Right ventricle myocardium inferior (tissue), 1 donor: Measurements from ENCODE around the gene CPVL. TPM values are rescaled to one million over a fixed set of nuclear protein-coding genes. Genes with fewer than 3 reads are reported as not detected.
A peak's percentile ranks its signal among the peaks of the same experiment; 100 is the strongest.

Experiments used
- ATAC-seq: fragments of 200-7000 bp; cut with Tn5 transposase; one replicate; pipeline ENCODE4 v1.9.1; 2020; ENCODE audit warnings: mild to moderate bottlenecking, moderate library complexity
- DNase-seq: peaks from one replicate; pipeline ENCODE4 v3.0.0; 2021; ENCODE audit errors: missing footprints
- intact Hi-C: fragments of 100-400 bp; cut with DNase I; formaldehyde crosslinking; loops from one replicate; pipeline ENCODE4 v1.11.0; 2022
- total RNA-seq: library from RNA; stranded (reverse); fragmentation: NEBNext Ultra II Directional; extraction: Animal tissue kit (Norgen Biotek cat#: 25700); gene quantifications from one replicate; pipeline ENCODE4 v1.2.1, GENCODE V29; 2021
- donor health status: DM: no; HTN: yes; CAD: no; lungs with severe emphysema.

Gene CPVL
- total RNA-seq, 1 donor from 2014 or later = 50.6 TPM

GRCh38 chr7:29161231-29161630 is 14.9 kb upstream of the CPVL start:
- no peak for DNase-seq
- no peak for ATAC-seq
- intact Hi-C loops = no loop called here

DNA sequence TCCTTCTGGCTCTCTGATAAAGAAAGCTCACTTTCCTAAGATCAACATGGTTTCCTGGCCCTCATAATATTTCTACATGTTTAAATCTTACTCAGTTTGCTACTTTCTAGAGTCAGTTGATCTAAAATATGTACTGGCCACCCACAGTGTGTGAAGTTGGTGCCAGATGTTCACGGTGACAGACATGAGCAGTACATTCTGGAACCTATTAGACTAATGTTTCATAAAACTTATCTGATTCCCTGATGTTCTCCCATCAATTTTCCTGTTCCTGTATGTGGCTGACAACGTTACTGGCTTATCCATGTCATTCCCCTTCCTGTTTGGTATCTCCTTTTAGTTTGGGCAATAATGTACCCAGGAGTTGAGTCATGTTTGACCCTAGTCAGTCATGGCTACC is 13.7 kb upstream of the CPVL start:
- intact Hi-C loops = no loop called here
- no peak for DNase-seq
- no peak for ATAC-seq

DNA sequence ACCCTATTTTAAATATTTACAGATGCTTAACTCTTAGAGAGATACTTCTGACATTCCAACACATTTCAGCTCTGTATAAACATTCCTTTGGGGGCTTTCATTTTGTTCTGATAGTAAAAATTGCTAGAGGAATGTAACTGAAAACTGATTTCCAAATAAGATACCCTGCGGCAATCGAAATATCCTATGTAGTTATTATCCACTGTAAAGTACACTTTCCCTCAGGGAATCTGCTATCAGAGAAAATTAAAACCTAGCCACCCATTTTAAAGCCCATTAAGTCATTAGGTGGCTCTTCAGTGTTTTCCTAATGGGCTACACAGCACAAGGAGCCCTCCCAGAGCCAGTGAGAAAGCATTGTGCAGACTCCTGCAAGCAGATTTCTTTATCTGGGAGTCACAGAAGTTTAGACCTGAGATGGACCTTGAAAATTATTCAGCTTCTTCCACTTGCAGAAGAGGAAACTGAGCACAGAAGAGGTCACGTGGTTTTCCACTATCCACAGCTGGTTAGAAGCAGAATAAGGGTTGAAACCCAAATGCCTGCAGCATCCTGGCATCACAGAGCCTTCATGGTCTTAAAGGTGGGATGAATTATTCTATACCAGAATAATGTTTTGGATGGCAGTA is 12.6 kb upstream of the CPVL start:
- ATAC-seq (no peak), DNase-seq (no peak)
- intact Hi-C loops = no loop called here

GRCh38 chr7:29156907-29157452 is 10.6 kb upstream of the CPVL start:
- DNase-seq = no peak
- ATAC-seq = no peak
- intact Hi-C loops = no loop called here

- ATAC-seq = no peak
- no peak for DNase-seq
- intact Hi-C loops = no loop called here
Measured at GRCh38 chr7:29154076-29154475, 7.7 kb upstream of the CPVL start.

- DNase-seq (no peak), ATAC-seq (no peak)
- intact Hi-C loops = no loop called here
Measured at GRCh38 chr7:29150856-29151255, 4.5 kb upstream of the CPVL start.

DNA sequence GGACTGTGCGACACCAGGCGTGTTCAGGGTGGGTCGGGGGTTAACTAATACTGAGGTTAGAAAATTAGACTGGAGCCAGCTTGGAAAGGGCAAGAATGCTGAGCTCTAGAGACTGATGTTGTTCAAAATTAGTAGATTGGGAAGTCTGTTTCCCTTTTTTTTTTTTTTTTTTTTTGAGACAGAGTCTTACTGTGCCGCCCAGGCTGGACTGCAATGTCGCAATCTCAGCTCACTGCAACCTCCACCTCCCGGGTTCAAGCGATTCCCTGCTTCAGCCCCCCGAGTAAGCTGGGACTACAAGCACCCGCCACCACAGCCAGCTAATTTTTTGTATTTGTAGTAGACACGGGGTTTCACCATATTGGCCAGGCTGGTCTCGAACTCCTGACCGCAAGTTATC is 2.7 kb upstream of the CPVL start:
- no peak for DNase-seq
- intact Hi-C loops = no loop called here
- no peak for ATAC-seq

- intact Hi-C loops = no loop called here
- peak; percentile 43 for ATAC-seq
- DNase-seq = no peak
Measured at GRCh38 chr7:29147821-29148220, 1.5 kb upstream of the CPVL start.

DNA sequence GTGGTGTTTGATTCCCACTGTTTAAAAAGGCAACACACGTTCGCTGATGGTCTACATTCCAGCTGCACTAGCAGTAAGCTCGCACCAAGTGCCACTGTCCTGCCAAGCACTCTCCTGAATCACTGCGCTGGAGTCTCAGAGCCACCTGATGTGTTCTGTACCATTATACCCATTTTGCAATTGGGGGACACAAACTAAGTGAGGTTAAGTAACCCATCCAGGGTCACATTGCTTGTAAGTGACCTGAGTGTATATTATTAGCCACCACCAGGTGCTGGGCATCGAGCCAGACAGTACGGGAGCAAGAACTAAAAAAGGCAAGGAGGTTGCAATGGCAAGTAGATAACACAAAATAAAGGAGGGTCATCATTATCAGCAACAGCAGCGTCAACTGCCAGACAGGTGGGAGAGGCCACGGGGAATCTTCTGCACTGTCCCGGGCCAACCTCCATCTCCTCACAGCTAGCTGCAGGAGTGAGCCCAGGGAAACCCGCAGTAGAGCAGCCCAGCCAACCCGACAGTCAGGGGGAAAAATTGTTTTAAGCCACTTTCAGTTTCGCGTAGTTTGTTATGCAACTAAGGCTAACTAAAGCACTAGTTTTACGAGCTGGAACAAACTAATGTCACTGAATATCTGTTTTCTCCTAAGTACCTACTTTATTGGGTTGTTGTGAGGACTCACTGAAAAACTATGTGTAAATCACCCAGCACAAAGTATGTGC is 712 bp upstream of the CPVL start:
- intact Hi-C loops = no loop called here
- DNase-seq = peak; percentile 73
- peak; percentile 38 for ATAC-seq

DNA sequence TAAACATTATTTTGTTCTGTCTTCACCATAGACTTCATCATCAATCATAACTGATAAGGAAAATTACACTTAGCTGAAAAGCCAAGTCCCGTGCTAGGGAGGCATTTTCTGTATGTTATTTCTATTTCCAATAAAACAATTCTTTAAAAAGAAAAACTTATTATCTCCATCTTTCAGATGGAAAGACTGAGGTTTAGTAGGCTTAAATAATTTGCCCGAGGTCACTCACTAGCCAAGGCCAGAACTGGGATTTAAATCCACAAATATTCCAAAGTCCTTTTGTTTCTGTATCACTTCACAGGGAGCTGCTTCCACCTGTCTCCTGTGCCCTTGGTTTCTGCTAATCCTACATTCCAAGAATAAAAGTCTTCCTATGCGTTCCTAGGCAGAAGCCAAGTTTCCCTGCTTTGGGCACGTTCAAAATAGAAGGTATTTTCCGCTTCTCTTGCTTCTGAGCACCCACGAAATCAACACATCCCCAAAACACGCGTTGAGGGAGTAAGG is 732 bp downstream of the CPVL start:
- ATAC-seq (no peak), DNase-seq (no peak)
- intact Hi-C loops = no loop called here

DNA sequence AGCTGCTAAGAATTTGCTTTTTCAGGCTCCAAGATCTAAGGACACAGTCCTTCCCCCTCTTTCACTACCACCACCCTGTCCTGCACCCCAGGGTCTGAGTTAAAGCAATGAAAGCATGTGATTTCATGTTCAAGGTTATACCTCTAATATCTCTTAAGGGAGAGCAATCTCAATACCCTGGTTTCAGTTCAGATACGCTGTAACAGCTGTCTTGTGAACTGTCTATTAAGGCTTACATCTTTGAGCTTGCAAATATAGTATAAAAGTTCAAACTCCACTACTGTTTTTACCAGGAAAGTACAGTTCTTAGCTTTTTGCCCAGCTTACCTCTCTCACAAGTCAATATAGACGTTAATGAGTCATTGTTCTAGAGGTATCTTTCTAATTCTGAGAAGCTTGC is 2.6 kb downstream of the CPVL start:
- ATAC-seq (no peak), DNase-seq (no peak)
- intact Hi-C loops = no loop called here

DNA sequence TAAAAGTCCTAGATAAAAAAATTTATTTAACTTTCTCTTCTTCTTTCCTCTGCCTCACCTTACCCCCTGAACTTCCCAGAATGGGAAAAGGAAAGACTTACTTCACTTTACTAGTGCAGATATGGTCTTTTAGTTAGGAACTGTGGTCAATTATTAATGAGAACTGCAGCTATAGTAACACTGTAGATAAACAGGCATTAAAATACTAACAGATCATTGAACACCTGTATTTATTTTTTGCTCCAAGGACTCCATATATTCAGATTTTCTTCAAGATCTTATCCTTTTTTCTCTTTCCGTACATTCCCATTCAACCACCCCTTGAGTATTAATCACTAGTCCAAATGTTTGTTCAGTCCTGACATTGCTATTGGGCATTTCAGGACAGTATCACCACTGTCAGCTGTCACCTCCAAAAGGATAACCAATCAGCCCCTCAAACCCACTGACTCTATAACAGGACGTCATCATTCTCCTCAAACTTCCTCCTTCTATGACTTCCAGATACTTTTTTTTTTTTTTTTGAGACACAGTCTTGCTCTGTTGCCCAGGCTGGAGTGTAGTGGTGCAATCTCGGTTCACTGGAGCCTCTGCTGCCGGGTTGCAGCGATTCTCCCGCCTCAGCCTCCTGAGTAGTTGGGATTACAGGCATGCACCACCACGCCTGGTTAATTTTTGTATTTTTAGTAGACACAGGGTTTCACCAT is 4.2 kb downstream of the CPVL start:
- intact Hi-C loops = no loop called here
- DNase-seq (no peak), ATAC-seq (no peak)

DNA sequence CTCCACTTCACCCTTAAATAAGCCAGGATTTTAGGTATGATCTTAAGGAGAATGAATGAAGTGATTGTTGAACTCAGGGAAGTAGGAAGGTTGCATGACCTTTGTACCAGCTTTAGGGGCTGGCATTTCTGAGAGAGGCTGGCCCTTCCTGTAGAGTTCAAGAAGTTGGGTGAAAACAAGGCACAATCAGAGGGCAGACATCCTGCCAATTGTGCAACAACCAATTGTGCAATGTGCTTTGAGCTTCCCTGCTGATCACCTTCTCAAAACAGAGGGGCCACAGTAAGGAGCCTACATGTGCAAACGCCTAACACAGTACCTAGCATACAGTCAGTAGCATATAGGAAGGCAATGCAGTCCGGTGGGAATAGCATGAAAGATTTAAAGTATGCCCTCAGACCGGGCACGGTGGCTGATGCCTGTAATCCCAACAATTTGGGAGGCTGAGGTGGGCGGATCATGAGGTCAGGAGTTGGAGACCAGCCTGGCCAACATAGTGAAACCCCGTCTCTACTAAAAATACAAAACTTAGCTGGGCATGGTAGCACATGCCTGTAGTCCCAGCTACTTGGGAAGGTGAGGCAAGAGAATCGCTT is 5.4 kb downstream of the CPVL start:
- DNase-seq (no peak), ATAC-seq (peak; percentile 33)
- intact Hi-C loops = no loop called here

- DNase-seq = no peak
- no peak for ATAC-seq
- intact Hi-C loops = no loop called here
Measured at GRCh38 chr7:29139796-29140195, 6.5 kb downstream of the CPVL start.

DNA sequence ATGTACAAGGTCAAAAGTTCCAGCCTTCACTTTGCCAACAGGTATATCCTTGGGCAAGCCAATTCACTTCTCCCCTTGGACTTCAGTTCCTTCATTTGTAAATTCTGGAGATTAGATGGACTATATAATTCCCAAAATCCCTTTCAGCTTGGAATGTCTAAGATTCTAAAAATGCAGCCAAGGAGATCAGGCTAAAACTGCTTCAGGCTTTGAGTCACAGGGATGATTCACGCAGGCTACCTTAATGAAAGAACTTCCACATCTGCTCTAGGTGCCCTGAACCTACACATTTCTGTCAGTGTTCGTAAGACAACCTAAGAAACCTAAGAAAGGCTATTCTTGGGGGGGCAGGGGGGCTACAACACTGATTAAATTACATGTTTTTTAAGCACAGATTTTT is 7.1 kb downstream of the CPVL start:
- DNase-seq (no peak), ATAC-seq (no peak)
- intact Hi-C loops = no loop called here

- no peak for DNase-seq
- no peak for ATAC-seq
- intact Hi-C loops = no loop called here
Measured at GRCh38 chr7:29138588-29138987, 7.7 kb downstream of the CPVL start.

DNA sequence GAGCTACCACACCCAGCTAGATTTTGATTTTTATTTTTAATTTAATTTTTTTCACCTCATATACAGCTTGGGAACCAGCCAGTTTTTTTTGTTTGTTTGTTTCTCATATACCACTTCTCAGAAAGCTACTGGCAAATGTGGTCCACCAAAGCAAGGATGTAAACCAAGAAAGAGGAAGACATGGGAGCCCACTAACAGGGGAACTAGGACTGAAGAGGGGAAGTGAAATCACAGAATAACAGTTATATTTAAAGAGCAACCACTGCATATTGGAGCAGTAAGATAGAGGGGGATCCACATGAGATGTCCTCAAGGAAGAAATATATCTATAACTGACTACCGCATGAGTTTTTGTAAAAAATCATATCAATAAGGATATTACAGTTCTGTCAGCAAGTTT is 10.5 kb downstream of the CPVL start:
- intact Hi-C loops = no loop called here
- no peak for ATAC-seq
- DNase-seq = no peak

DNA sequence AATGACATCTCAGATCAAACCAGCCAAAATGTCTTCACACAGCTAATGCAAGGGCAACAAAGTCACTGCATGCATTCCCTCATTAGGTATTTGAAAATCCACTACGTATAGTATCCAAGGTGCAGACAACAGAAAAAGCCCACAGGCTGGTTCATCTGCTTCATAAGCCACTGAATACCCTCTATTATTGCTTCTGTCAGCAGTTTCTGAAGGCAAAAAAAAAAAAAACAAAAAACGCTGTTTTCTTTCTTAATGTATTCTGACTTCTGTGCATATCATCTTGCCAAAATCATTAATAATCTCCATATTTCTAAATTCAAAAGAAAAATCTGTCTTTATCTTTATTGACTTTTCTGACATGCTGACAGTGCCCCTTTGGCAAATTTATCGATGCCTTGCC is 13.4 kb downstream of the CPVL start:
- DNase-seq (no peak), ATAC-seq (no peak)
- intact Hi-C loops = no loop called here

- ATAC-seq = no peak
- no peak for DNase-seq
Measured at GRCh38 chr7:29131678-29132077, 14.7 kb downstream of the CPVL start.

More at GRCh38 chr7:29131678-29132077, 14.7 kb downstream of the CPVL start:
- intact Hi-C loops = no loop called here
